CD14-positive monocyte (primary cell): ENCODE data around the gene GPR55. TPM values are rescaled to one million over a fixed set of nuclear protein-coding genes. Genes with fewer than 3 reads are reported as not detected.

ENCODE experiments used
- DNase-seq, 3 donors: peaks; one replicate each; pipeline ENCODE4 v3.0.0-alpha.2; 2011 to 2022
- H2AFZ ChIP-seq: 2 replicates; pipeline ENCODE4 v1.6.0; 2012; ENCODE audit warnings: mild to moderate bottlenecking, low read depth, low read length, inconsistent platforms; ENCODE audit not compliant: insufficient read depth, poor library complexity, severe bottlenecking
- H3K27ac ChIP-seq, 2 donors: 1 replicate in 1 of 2; 2 replicates in 1 of 2; pipeline ENCODE4 v1.5.1; 2012 to 2013; ENCODE audit warnings: low read length in 2 of 2, control low read depth in 1 of 2, inconsistent platforms in 1 of 2, low read depth in 1 of 2, mild to moderate bottlenecking in 1 of 2
- H3K27me3 ChIP-seq, 2 donors: one replicate each; pipeline versions ENCODE4 v1.6.0 to v1.6.1; 2011 to 2013; ENCODE audit warnings: low read length in 2 of 2; ENCODE audit not compliant: control insufficient read depth in 2 of 2, insufficient read depth in 2 of 2
- H3K36me3 ChIP-seq, 2 donors: replicated peaks in 1 of 2; 1 replicate in 1 of 2; 2 replicates in 1 of 2; pipeline versions ENCODE4 v1.5.1 to v1.6.1; 2012 to 2013; ENCODE audit warnings: low read length in 2 of 2, control low read depth in 1 of 2, inconsistent platforms in 1 of 2, mild to moderate bottlenecking in 1 of 2; ENCODE audit not compliant: insufficient read depth in 2 of 2, control insufficient read depth in 1 of 2
- H3K4me1 ChIP-seq, 2 donors: 1 replicate in 1 of 2; 2 replicates in 1 of 2; pipeline versions ENCODE4 v1.5.1 to v1.6.1; 2012 to 2013; ENCODE audit warnings: low read length in 2 of 2, control low read depth in 1 of 2, inconsistent platforms in 1 of 2, mild to moderate bottlenecking in 1 of 2, moderate library complexity in 1 of 2; ENCODE audit not compliant: insufficient read depth in 2 of 2, control insufficient read depth in 1 of 2
- H3K4me2 ChIP-seq: replicated peaks from 2 replicates; pipeline ENCODE3; 2012; ENCODE audit warnings: low read length, moderate library complexity, mild to moderate bottlenecking; ENCODE audit not compliant: poor library complexity, severe bottlenecking; ENCODE audit errors: extremely low read depth
- H3K4me3 ChIP-seq, 3 experiments: fragments of 200-600 bp in 1 of 3; sonication (generic) in 1 of 3; replicated peaks in 1 of 3; 1 replicate in 2 of 3; 2 replicates in 1 of 3; pipeline ENCODE4 v1.5.1; 2011 to 2013; ENCODE audit warnings: low read length in 3 of 3, mild to moderate bottlenecking in 3 of 3, control low read depth in 2 of 3, low read depth in 2 of 3, inconsistent platforms in 1 of 3, moderate library complexity in 1 of 3
- H3K79me2 ChIP-seq: 2 replicates; pipeline ENCODE4 v1.6.0; 2012; ENCODE audit warnings: mild to moderate bottlenecking, control low read depth, inconsistent platforms, low read length, moderate library complexity; ENCODE audit not compliant: insufficient read depth
- H3K9ac ChIP-seq: 2 replicates; pipeline ENCODE4 v1.6.0; 2017; ENCODE audit warnings: low read length, mild to moderate bottlenecking; ENCODE audit not compliant: insufficient read depth, poor library complexity, severe bottlenecking
- H3K9me3 ChIP-seq, 2 donors: replicated peaks in 1 of 2; 1 replicate in 1 of 2; 2 replicates in 1 of 2; pipeline versions ENCODE4 v1.5.1 to v1.6.1; 2012 to 2013; ENCODE audit warnings: low read length in 2 of 2, control low read depth in 1 of 2; ENCODE audit not compliant: control insufficient read depth in 1 of 2, insufficient read depth in 1 of 2
- H4K20me1 ChIP-seq: 2 replicates; pipeline ENCODE4 v1.6.0; 2012; ENCODE audit warnings: mild to moderate bottlenecking, low read length, control low read depth, moderate library complexity; ENCODE audit not compliant: insufficient read depth
- H3K27ac Mint-ChIP-seq, 7 donors: one replicate each; pipeline ENCODE4 v1.8.0; 2020; ENCODE audit warnings: mild to moderate bottlenecking in 7 of 7, mixed read lengths in 7 of 7, moderate library complexity in 6 of 7, inconsistent platforms in 2 of 7
- H3K27me3 Mint-ChIP-seq, 3 donors: one replicate each; pipeline ENCODE4 v1.8.0; 2021 to 2022; ENCODE audit warnings: low read depth in 3 of 3, mild to moderate bottlenecking in 3 of 3, mixed read lengths in 3 of 3, moderate library complexity in 3 of 3, inconsistent platforms in 1 of 3
- H3K36me3 Mint-ChIP-seq, 2 donors: one replicate each; pipeline ENCODE4 v1.8.0; 2020; ENCODE audit warnings: mixed read lengths in 2 of 2, inconsistent platforms in 1 of 2, mild to moderate bottlenecking in 1 of 2
- H3K4me1 Mint-ChIP-seq: one replicate; pipeline ENCODE4 v1.8.0; 2020; ENCODE audit warnings: mild to moderate bottlenecking, mixed read lengths
- H3K4me3 Mint-ChIP-seq, 2 donors: one replicate each; pipeline ENCODE4 v1.8.0; 2020; ENCODE audit warnings: mild to moderate bottlenecking in 2 of 2, mixed read lengths in 2 of 2, moderate library complexity in 1 of 2
- H3K9me3 Mint-ChIP-seq, 7 donors: one replicate each; pipeline ENCODE4 v1.8.0; 2020 to 2022; ENCODE audit warnings: mixed read lengths in 7 of 7, mild to moderate bottlenecking in 6 of 7, moderate library complexity in 6 of 7, inconsistent platforms in 2 of 7
- CTCF ChIP-seq: fragments of 200-600 bp; IDR thresholded peaks from one replicate; pipeline ENCODE4 v1.8.0; 2022; ENCODE audit warnings: antibody characterized with exemption, mild to moderate bottlenecking
- WGBS: methylation state at CpG from one replicate; pipeline ENCODE4 v1.1.5; 2013; ENCODE audit warnings: missing lambda C conversion rate; ENCODE audit not compliant: insufficient coverage; 5-methylcytosine and 5-hydroxymethylcytosine counted together
- intact Hi-C, 2 donors: fragments of 100-400 bp; cut with micrococcal nuclease; formaldehyde crosslinking; loops; one replicate each; pipeline versions ENCODE4 v1.15.0 to v1.15.1; 2023
- polyA plus RNA-seq, 3 donors: library from polyadenylated mRNA; depleted of rRNA in 1 of 3; unstranded in 2 of 3; stranded (reverse) in 1 of 3; fragments of 300-500 nt in 2 of 3; fragments of >200 nt in 1 of 3; fragmentation: Illumina TruSeq in 2 of 3; gene quantifications; 1 replicate in 2 of 3; 2 replicates in 1 of 3; pipeline ENCODE4 v1.2.3, GENCODE V29; 2012 to 2021

Gene GPR55
- polyA plus RNA-seq, 3 donors: 0.11 to 0.12 TPM; not detected in 1

- 6% methylated on average over 21 of the region's 35 CpGs for WGBS
Measured at GRCh38 chr2:230865766-230866755, 59.0 kb downstream of the GPR55 start.

More at GRCh38 chr2:230865766-230866755, 59.0 kb downstream of the GPR55 start:
- Mint-ChIP-seq H3K27me3 (peaks cover 44 to 62% (median 49%) of the 10 kb centered on the region in 3 donors), H3K27ac (peak overlapping the region in 2 of 7 donors; percentile 13 to 31), H3K4me1 (peaks cover 56% of the 10 kb centered on the region), H3K9me3 (peaks cover 0 to 11% (median 0%) of the 10 kb centered on the region in 7 donors), H3K4me3 (peak overlapping the region; percentile 79 to 99), H3K36me3 (peaks cover 3 to 4% of the 10 kb centered on the region in 2 donors)
- no peaks in the 10 kb centered on the region for H3K79me2 ChIP-seq
- H3K4me3 ChIP-seq: peak overlapping the region in 2 of 3 experiments; percentile 40 to 78
- no peaks in the 10 kb centered on the region for H3K9me3 ChIP-seq
- no peak overlapping the region for H3K27ac ChIP-seq
- DNase-seq: no peak
- no peaks in the 10 kb centered on the region for H3K36me3 ChIP-seq
- peaks cover 3 to 30% of the 10 kb centered on the region in 2 donors for H3K27me3 ChIP-seq
- H3K4me2 ChIP-seq: peak overlapping the region; percentile 89
- intact Hi-C loops: no loop called here
- no peaks in the 10 kb centered on the region for H4K20me1 ChIP-seq
- TF ChIP-seq CTCF: no peak
- no peak overlapping the region for H3K9ac ChIP-seq
- peak overlapping the region; percentile 61 for H2AFZ ChIP-seq
- peaks cover 44 to 51% of the 10 kb centered on the region in 2 donors for H3K4me1 ChIP-seq
